Peyer's patch (tissue), 4 donors: ENCODE results near the gene AFAP1L1.

Source experiments
- CTCF ChIP-seq, 6 experiments: fragments of 450-650 bp in 4 of 6; fragments of 200-600 bp in 2 of 6; sonication (generic) in 1 of 6; IDR thresholded peaks; one replicate each; pipeline ENCODE4 v1.5.1; 2017 to 2019; ENCODE audit warnings: antibody characterized with exemption in 6 of 6, mild to moderate bottlenecking in 3 of 6, moderate library complexity in 1 of 6
- POLR2A ChIP-seq, 2 donors: fragments of 450-650 bp; IDR thresholded peaks; one replicate each; pipeline ENCODE4 v1.5.1; 2017; ENCODE audit warnings: antibody characterized with exemption in 2 of 2, mild to moderate bottlenecking in 2 of 2, moderate library complexity in 2 of 2

GRCh38 chr5:149285153-149285552 lies 13.5 kb downstream of the AFAP1L1 start:
- TF ChIP-seq CTCF (IDR thresholded peaks at IDR 0.05) (no peak), POLR2A (IDR thresholded peaks at IDR 0.05) (no peak)
